ENCODE data around the gene FAIM2.

DNA sequence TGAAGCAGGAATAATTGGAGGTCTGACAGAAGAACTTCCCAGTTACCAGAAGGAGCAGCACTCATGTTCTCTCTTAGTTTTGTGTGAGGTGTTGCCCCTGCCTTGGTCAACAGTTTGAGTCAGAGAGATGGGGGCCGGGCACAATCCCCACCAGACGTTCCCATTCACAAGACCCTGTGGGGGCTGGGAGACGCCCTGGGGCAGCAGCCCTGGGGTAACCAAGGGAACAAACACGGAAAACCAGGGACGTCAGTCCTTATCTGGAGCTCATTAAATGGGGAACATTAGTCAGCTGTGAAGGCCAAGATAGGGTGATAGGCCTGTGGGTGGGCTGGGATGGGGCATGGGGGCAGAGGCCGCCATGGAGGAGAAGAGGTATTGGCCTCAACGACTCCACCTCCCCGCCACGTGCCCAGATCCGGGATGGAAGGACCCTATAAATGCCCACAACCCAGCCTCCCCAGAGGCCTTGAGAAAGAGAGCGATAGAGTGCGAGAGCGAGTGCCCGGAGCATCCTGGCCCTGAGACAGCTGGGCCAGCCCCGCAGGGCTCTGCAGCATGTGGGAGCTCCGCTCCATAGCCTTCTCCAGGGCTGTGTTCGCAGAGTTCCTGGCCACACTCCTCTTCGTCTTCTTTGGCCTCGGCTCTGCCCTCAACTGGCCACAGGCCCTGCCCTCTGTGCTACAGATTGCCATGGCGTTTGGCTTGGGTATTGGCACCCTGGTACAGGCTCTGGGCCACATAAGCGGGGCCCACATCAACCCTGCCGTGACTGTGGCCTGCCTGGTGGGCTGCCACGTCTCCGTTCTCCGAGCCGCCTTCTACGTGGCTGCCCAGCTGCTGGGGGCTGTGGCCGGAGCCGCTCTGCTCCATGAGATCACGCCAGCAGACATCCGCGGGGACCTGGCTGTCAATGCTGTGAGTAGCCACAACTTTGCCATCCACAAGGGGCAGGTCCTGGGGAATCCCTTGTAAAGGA lies 46.9 kb upstream of the FAIM2 start, which contains the start of gene AQP2:
- TF ChIP-seq, protein P1, sequence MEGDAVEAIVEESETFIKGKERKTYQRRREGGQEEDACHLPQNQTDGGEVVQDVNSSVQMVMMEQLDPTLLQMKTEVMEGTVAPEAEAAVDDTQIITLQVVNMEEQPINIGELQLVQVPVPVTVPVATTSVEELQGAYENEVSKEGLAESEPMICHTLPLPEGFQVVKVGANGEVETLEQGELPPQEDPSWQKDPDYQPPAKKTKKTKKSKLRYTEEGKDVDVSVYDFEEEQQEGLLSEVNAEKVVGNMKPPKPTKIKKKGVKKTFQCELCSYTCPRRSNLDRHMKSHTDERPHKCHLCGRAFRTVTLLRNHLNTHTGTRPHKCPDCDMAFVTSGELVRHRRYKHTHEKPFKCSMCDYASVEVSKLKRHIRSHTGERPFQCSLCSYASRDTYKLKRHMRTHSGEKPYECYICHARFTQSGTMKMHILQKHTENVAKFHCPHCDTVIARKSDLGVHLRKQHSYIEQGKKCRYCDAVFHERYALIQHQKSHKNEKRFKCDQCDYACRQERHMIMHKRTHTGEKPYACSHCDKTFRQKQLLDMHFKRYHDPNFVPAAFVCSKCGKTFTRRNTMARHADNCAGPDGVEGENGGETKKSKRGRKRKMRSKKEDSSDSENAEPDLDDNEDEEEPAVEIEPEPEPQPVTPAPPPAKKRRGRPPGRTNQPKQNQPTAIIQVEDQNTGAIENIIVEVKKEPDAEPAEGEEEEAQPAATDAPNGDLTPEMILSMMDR (IDR thresholded peaks at IDR 0.05 in 4 of 5, conservative IDR thresholded peaks at IDR 0.05 in 1 of 5) = no peak
- TF ChIP-seq POLR2A (IDR thresholded peaks at IDR 0.05) = no peak
